Measurements from ENCODE around the gene TSPAN17.

TSPAN17 gene

GRCh38 chr5:176625966-176626875, 21.1 kb upstream of the TSPAN17 start:
- Histone ChIP-seq H3K27me3 (ENCODE audit: control insufficient read depth, insufficient read depth, low read length) (peaks cover 51% of the 10 kb centered on the region), H3K27ac (ENCODE audit: low read depth, low read length) (no peak overlapping the region), H3K9ac (ENCODE audit: low read length) (no peak overlapping the region), H3K36me3 (ENCODE audit: control insufficient read depth, insufficient read depth, low read length) (no peaks in the 10 kb centered on the region), H3K4me1 (ENCODE audit: control insufficient read depth, insufficient read depth, low read length) (no peaks in the 10 kb centered on the region), H3K4me3 (ENCODE audit: low read length) (no peak overlapping the region)

GRCh38 chr5:176626876-176627236, 20.4 kb upstream of the TSPAN17 start:
- no peak overlapping the region for H3K9ac ChIP-seq (ENCODE audit: low read length)
- H3K4me3 ChIP-seq (ENCODE audit: low read length) = no peak overlapping the region
- no peak overlapping the region for H3K27ac ChIP-seq (ENCODE audit: low read depth, low read length)
- no peaks in the 10 kb centered on the region for H3K4me1 ChIP-seq (ENCODE audit: control insufficient read depth, insufficient read depth, low read length)
- H3K27me3 ChIP-seq (ENCODE audit: control insufficient read depth, insufficient read depth, low read length) = peaks cover 51% of the 10 kb centered on the region
- no peaks in the 10 kb centered on the region for H3K36me3 ChIP-seq (ENCODE audit: control insufficient read depth, insufficient read depth, low read length)

- Histone ChIP-seq H3K9ac (ENCODE audit: low read length) (no peak overlapping the region), H3K36me3 (ENCODE audit: control insufficient read depth, insufficient read depth, low read length) (no peaks in the 10 kb centered on the region), H3K4me1 (ENCODE audit: control insufficient read depth, insufficient read depth, low read length) (no peaks in the 10 kb centered on the region), H3K4me3 (ENCODE audit: low read length) (no peak overlapping the region), H3K27me3 (ENCODE audit: control insufficient read depth, insufficient read depth, low read length) (peaks cover 51% of the 10 kb centered on the region), H3K27ac (ENCODE audit: low read depth, low read length) (no peak overlapping the region)
Observed at GRCh38 chr5:176627582-176627981, 19.7 kb upstream of the TSPAN17 start.

GRCh38 chr5:176628406-176629228, 18.7 kb upstream of the TSPAN17 start:
- peaks cover 46% of the 10 kb centered on the region for H3K27me3 ChIP-seq (ENCODE audit: control insufficient read depth, insufficient read depth, low read length)
- no peaks in the 10 kb centered on the region for H3K4me1 ChIP-seq (ENCODE audit: control insufficient read depth, insufficient read depth, low read length)
- no peak overlapping the region for H3K4me3 ChIP-seq (ENCODE audit: low read length)
- H3K9ac ChIP-seq (ENCODE audit: low read length) = no peak overlapping the region
- H3K36me3 ChIP-seq (ENCODE audit: control insufficient read depth, insufficient read depth, low read length) = no peaks in the 10 kb centered on the region
- no peak overlapping the region for H3K27ac ChIP-seq (ENCODE audit: low read depth, low read length)

GRCh38 chr5:176629317-176629852, 17.9 kb upstream of the TSPAN17 start:
- no peak overlapping the region for H3K9ac ChIP-seq (ENCODE audit: low read length)
- H3K27ac ChIP-seq (ENCODE audit: low read depth, low read length) = no peak overlapping the region
- no peaks in the 10 kb centered on the region for H3K4me1 ChIP-seq (ENCODE audit: control insufficient read depth, insufficient read depth, low read length)
- H3K4me3 ChIP-seq (ENCODE audit: low read length) = no peak overlapping the region
- H3K27me3 ChIP-seq (ENCODE audit: control insufficient read depth, insufficient read depth, low read length) = peaks cover 46% of the 10 kb centered on the region
- no peaks in the 10 kb centered on the region for H3K36me3 ChIP-seq (ENCODE audit: control insufficient read depth, insufficient read depth, low read length)

- H3K4me3 ChIP-seq (ENCODE audit: low read length) = peak within 1 kb of the TSS; percentile 46
- peaks cover 42% of the 10 kb centered on the region for H3K27me3 ChIP-seq (ENCODE audit: control insufficient read depth, insufficient read depth, low read length)
- H3K9ac ChIP-seq (ENCODE audit: low read length) = no peak within 1 kb of the TSS
- no peak within 1 kb of the TSS for H3K27ac ChIP-seq (ENCODE audit: low read depth, low read length)
- H3K4me1 ChIP-seq (ENCODE audit: control insufficient read depth, insufficient read depth, low read length) = no peaks in the 10 kb centered on the region
- no peaks in the 10 kb centered on the region for H3K36me3 ChIP-seq (ENCODE audit: control insufficient read depth, insufficient read depth, low read length)
Observed at GRCh38 chr5:176629853-176630680, 17.2 kb upstream of the TSPAN17 start, which contains the start of the genes EIF4E1B and SNCB. EIF4E1B (plus strand) TSS chr5:176630675; CDS start chr5:176642788, 12,113 bp downstream. SNCB (minus strand) TSS chr5:176630534; CDS start chr5:176629654, 880 bp downstream.

GRCh38 chr5:176630681-176631222, 16.5 kb upstream of the TSPAN17 start:
- Histone ChIP-seq H3K9ac (ENCODE audit: low read length) (no peak overlapping the region), H3K27me3 (ENCODE audit: control insufficient read depth, insufficient read depth, low read length) (peaks cover 42% of the 10 kb centered on the region), H3K36me3 (ENCODE audit: control insufficient read depth, insufficient read depth, low read length) (no peaks in the 10 kb centered on the region), H3K4me1 (ENCODE audit: control insufficient read depth, insufficient read depth, low read length) (no peaks in the 10 kb centered on the region), H3K27ac (ENCODE audit: low read depth, low read length) (no peak overlapping the region), H3K4me3 (ENCODE audit: low read length) (peak overlapping the region; percentile 46)

GRCh38 chr5:176631383-176632200, 15.7 kb upstream of the TSPAN17 start:
- no peak overlapping the region for H3K9ac ChIP-seq (ENCODE audit: low read length)
- H3K36me3 ChIP-seq (ENCODE audit: control insufficient read depth, insufficient read depth, low read length) = no peaks in the 10 kb centered on the region
- H3K27ac ChIP-seq (ENCODE audit: low read depth, low read length) = no peak overlapping the region
- no peaks in the 10 kb centered on the region for H3K4me1 ChIP-seq (ENCODE audit: control insufficient read depth, insufficient read depth, low read length)
- peaks cover 37% of the 10 kb centered on the region for H3K27me3 ChIP-seq (ENCODE audit: control insufficient read depth, insufficient read depth, low read length)
- no peak overlapping the region for H3K4me3 ChIP-seq (ENCODE audit: low read length)

- H3K4me1 ChIP-seq (ENCODE audit: control insufficient read depth, insufficient read depth, low read length) = no peaks in the 10 kb centered on the region
- no peak overlapping the region for H3K27ac ChIP-seq (ENCODE audit: low read depth, low read length)
- no peaks in the 10 kb centered on the region for H3K36me3 ChIP-seq (ENCODE audit: control insufficient read depth, insufficient read depth, low read length)
- no peak overlapping the region for H3K4me3 ChIP-seq (ENCODE audit: low read length)
- no peak overlapping the region for H3K9ac ChIP-seq (ENCODE audit: low read length)
- H3K27me3 ChIP-seq (ENCODE audit: control insufficient read depth, insufficient read depth, low read length) = peaks cover 31% of the 10 kb centered on the region
Observed at GRCh38 chr5:176632745-176633144, 14.5 kb upstream of the TSPAN17 start.

- Histone ChIP-seq H3K4me1 (ENCODE audit: control insufficient read depth, insufficient read depth, low read length) (no peaks in the 10 kb centered on the region), H3K4me3 (ENCODE audit: low read length) (no peak overlapping the region), H3K27me3 (ENCODE audit: control insufficient read depth, insufficient read depth, low read length) (peaks cover 22% of the 10 kb centered on the region), H3K9ac (ENCODE audit: low read length) (no peak overlapping the region), H3K36me3 (ENCODE audit: control insufficient read depth, insufficient read depth, low read length) (no peaks in the 10 kb centered on the region), H3K27ac (ENCODE audit: low read depth, low read length) (no peak overlapping the region)
Observed at GRCh38 chr5:176633598-176633997, 13.7 kb upstream of the TSPAN17 start.

GRCh38 chr5:176636426-176636825, 10.9 kb upstream of the TSPAN17 start:
- no peaks in the 10 kb centered on the region for H3K27me3 ChIP-seq (ENCODE audit: control insufficient read depth, insufficient read depth, low read length)
- no peak overlapping the region for H3K4me3 ChIP-seq (ENCODE audit: low read length)
- no peak overlapping the region for H3K27ac ChIP-seq (ENCODE audit: low read depth, low read length)
- H3K4me1 ChIP-seq (ENCODE audit: control insufficient read depth, insufficient read depth, low read length) = no peaks in the 10 kb centered on the region
- H3K9ac ChIP-seq (ENCODE audit: low read length) = no peak overlapping the region
- no peaks in the 10 kb centered on the region for H3K36me3 ChIP-seq (ENCODE audit: control insufficient read depth, insufficient read depth, low read length)
